Measurements from ENCODE around the gene SYNJ2. TPM values are rescaled to one million over a fixed set of nuclear protein-coding genes. Genes with fewer than 3 reads are reported as not detected.

The SYNJ2 gene
- polyA plus RNA-seq (2011; rRNA removed), result 22.3 and 24.7 TPM in 2 replicates
- 28.9 and 30.2 TPM in 2 replicates for polyA plus RNA-seq (2012; cell fraction: cytosol; rRNA removed)
- 21.6 and 25.1 TPM in 2 replicates for polyA plus RNA-seq (2012; cell fraction: nucleus; rRNA removed)
- polyA plus RNA-seq (2017; fragmentation: RNase III; extraction: RNeasy Plus Mini Kit Qiagen cat#74134 plus additional on column Dnase treatment), result 26.5 to 28.5 TPM (median 26.7 TPM) in 3 replicates
- 31.0 and 31.9 TPM in 2 replicates for polyA minus RNA-seq (2011; rRNA and poly(A)+ RNA removed)

DNA sequence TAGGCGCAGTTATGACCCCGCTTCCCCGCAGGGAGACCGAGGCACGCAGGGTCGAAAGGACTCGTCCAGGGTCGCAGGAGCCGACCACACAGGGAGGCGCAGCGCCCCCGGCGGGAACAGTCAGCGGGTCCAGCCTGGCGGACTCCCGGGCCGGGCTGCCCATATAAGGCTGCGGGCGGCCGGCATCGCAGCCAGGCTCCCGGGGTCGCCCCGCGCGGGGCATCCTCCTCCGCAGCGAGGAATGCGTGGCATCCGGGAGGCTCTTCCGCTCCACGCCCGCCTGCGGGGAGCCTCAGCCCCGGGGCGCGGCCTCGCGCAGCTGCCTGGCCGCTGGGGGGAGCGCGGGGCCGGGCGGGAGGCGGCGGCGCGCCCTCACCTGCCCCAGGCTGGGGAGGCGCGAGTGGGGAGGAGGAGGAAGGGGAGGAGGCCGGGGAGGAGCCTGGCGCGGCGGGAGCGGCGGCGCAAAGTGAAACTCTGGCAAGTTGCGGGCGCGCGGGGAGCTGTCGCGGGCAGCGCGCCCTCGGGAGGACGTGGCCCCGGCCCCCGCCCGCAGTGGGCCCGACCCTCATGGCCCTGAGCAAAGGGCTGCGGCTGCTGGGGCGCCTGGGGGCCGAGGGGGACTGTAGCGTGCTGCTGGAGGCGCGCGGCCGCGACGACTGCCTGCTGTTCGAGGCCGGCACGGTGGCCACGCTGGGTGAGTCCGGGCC is at the start of gene SYNJ2:
Gene SYNJ2 (plus strand): TSS at position 469 of the 707 bp plus-strand sequence. CDS start 99 bp downstream, at position 568.
- TF ChIP-seq BCL3 (IDR thresholded peaks at IDR 0.05), result peak; percentile 24; the same call in 1 of the 3 replicates
- TF ChIP-seq EP300 (IDR thresholded peaks at IDR 0.05), result no peak
- TF ChIP-seq PHF8 (IDR thresholded peaks at IDR 0.05; ENCODE audit: borderline replicate concordance, low read depth), result 0 out of 2 replicates have a peak, but pooled peaks have one; percentile 21
- peak; percentile 64 to 70; a peak in 3 of 5 replicates for TF ChIP-seq JUN (IDR thresholded peaks at IDR 0.05)
- TF ChIP-seq SMC3 (IDR thresholded peaks at IDR 0.05), result peak; percentile 63
- TF ChIP-seq RAD21 (conservative IDR thresholded peaks at IDR 0.05 in 1 of 2, IDR thresholded peaks at IDR 0.05 in 1 of 2), result peak; percentile 12 to 61; a peak in 3 of 5 replicates
- TF ChIP-seq CTCF (IDR thresholded peaks at IDR 0.05), result peak; percentile 61
- no peak for TF ChIP-seq POLR2AphosphoS2 (conservative IDR thresholded peaks at IDR 0.05; ENCODE audit: low read length)
- no peak for TF ChIP-seq FOXS1 (CRISPR knock-in tag; IDR thresholded peaks at IDR 0.05)
- no peak for TF ChIP-seq HOXB13 (CRISPR knock-in tag; IDR thresholded peaks at IDR 0.05; ENCODE audit: low read depth)
- TF ChIP-seq HEYL (CRISPR knock-in tag; IDR thresholded peaks at IDR 0.05), result no peak
- no peak for TF ChIP-seq RNF2 (IDR thresholded peaks at IDR 0.05; ENCODE audit: borderline replicate concordance, low read depth)
- peaks cover 39% of the 10 kb centered on the region for H3K4me1 ChIP-seq
- H3K4me2 ChIP-seq, result peak within 1 kb of the TSS; percentile 96
- H3K27ac ChIP-seq, result peak within 1 kb of the TSS; percentile 89 to 97
- ATAC-seq, result peak; percentile 77 to 78
- peak; percentile 67 to 71 for DNase-seq (ENCODE audit: low read depth in 1 of 2, low spot score in 1 of 2)
- POLR2A ChIA-PET, result interaction anchor here (0.8 kb wide), 1 partner anchor 797 kb away, joined by 3 read pairs; no protein-coding TSS in a partner anchor
- H3K9me3 ChIP-seq, result no peaks in the 10 kb centered on the region
- WGBS (ENCODE audit: missing lambda C conversion rate), result 6% methylated on average over 18 of the region's 86 CpGs
- H3K4me3 ChIP-seq, result peak within 1 kb of the TSS; percentile 89
- CTCF ChIA-PET, result interaction anchor here (0.6 to 4.6 kb wide), 11 partner anchors 12 to 99 kb away, joined by 3 to 23 read pairs (median 7); no protein-coding TSS in a partner anchor
- no peak for FAIRE-seq

DNA sequence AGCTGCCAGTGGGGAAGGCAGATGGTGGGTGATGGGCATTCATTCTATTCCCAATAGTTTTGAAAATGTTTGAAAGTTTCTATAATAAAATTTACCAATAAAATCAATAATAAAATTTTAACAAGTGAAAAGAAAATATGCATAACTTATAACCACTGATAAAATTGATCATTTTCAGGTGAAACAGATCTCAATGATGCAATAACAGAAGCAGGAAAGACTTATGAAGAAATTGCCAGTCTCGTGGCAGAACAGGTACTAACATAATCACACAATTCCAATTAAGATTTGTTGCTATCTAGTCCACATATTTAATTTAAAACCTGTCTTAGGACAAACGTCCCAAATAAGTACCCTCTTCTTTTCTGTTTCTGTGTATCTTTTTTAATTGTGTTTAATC is 45.9 kb upstream of the SYNJ2 start:
- DNase-seq (ENCODE audit: low read depth in 1 of 2, low spot score in 1 of 2) (no peak), FAIRE-seq (no peak), ATAC-seq (no peak)
- WGBS (ENCODE audit: missing lambda C conversion rate), result 44% methylated on average over 2 of the region's 2 CpGs
- Histone ChIP-seq H3K27ac (no peak overlapping the region), H3K4me1 (no peaks in the 10 kb centered on the region), H3K4me2 (no peak overlapping the region), H3K9me3 (no peaks in the 10 kb centered on the region), H3K4me3 (no peak overlapping the region)
- ChIA-PET POLR2A (no interaction called here), CTCF (no interaction called here)
- TF ChIP-seq CTCF (IDR thresholded peaks at IDR 0.05) (no peak), JUNB (IDR thresholded peaks at IDR 0.05) (no peak), EP300 (IDR thresholded peaks at IDR 0.05) (no peak), EHF (CRISPR knock-in tag; IDR thresholded peaks at IDR 0.05) (no peak), CHD2 (IDR thresholded peaks at IDR 0.05; ENCODE audit: low read length, partially characterized antibody) (no peak), CBX2 (IDR thresholded peaks at IDR 0.05; ENCODE audit: borderline replicate concordance, low read depth) (no peak), EHMT2 (IDR thresholded peaks at IDR 0.05; ENCODE audit: low read depth) (no peak), BHLHE40 (IDR thresholded peaks at IDR 0.05; ENCODE audit: low read depth, low read length) (no peak), TP53 (CRISPR knock-in tag; IDR thresholded peaks at IDR 0.05) (no peak), RARB (CRISPR knock-in tag; IDR thresholded peaks at IDR 0.05) (no peak), MAFK (IDR thresholded peaks at IDR 0.05; ENCODE audit: partially characterized antibody) (no peak), CBX8 (IDR thresholded peaks at IDR 0.05) (no peak), POLR2AphosphoS2 (conservative IDR thresholded peaks at IDR 0.05; ENCODE audit: low read length) (no peak)
- TF ChIP-seq, protein P1, sequence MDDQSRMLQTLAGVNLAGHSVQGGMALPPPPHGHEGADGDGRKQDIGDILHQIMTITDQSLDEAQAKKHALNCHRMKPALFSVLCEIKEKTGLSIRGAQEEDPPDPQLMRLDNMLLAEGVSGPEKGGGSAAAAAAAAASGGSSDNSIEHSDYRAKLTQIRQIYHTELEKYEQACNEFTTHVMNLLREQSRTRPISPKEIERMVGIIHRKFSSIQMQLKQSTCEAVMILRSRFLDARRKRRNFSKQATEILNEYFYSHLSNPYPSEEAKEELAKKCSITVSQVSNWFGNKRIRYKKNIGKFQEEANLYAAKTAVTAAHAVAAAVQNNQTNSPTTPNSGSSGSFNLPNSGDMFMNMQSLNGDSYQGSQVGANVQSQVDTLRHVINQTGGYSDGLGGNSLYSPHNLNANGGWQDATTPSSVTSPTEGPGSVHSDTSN (IDR thresholded peaks at IDR 0.05), result no peak
